ENCODE measurements around the gene S100A5. TPM values are rescaled to one million over a fixed set of nuclear protein-coding genes. Genes with fewer than 3 reads are reported as not detected.

Gene S100A5
- total RNA-seq, 2 experiments from 2014 or later, result 1.2 to 1.6 TPM

DNA sequence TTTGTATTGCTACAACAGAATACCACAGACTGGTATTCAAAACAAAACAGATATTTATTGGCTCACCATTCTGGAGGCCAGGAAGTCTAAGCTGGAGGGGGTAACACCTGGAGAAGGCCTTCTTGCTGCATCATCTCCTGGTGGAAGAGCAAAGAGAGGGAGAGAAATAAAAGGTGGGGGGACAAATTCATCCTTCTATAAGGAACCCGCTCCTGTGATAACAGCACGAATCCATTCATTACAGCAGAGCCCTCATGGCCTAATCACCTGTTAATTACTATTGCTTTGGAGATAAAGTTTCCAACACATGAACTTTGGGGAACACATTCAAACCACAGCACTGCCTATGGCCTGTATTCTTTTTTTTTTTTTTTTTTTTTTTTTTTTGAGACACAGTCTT lies 19.5 kb upstream of the S100A5 start:
- no peaks in the 10 kb centered on the region for H3K9me3 Mint-ChIP-seq
- no peak overlapping the region for H3K27ac Mint-ChIP-seq

DNA sequence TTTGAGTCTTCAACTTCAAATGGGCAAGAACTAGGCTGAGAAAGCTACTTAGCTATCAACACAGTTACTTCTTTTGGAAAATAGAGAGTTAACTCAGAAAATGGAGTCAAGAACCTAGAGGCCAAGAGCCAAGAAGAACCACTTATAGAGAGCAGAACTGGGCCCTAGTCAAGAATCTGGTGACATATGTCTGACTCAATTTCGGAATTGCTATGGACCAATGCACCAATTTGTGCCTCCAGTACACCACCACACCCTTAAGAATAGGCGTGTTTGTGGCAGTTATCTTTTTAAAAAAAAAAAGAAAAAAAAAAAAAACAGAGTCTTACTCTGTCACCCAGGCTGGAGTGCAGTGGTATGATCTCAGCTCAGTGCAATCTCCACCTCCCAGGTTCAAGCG lies 17.1 kb upstream of the S100A5 start:
- no peak overlapping the region for H3K27ac Mint-ChIP-seq

More for the DNA sequence above, 19.5 kb upstream of the S100A5 start:
- Mint-ChIP-seq H3K4me3 (no peak overlapping the region), H3K36me3 (no peaks in the 10 kb centered on the region), H3K27me3 (no peaks in the 10 kb centered on the region), H3K4me1 (peaks cover under 1% of the 10 kb centered on the region)
- DNase-seq, result no peak

GRCh38 chr1:153556348-153556747 lies 15.6 kb upstream of the S100A5 start:
- no peaks in the 10 kb centered on the region for H3K36me3 Mint-ChIP-seq
- H3K4me1 Mint-ChIP-seq, result no peaks in the 10 kb centered on the region
- no peak overlapping the region for H3K4me3 Mint-ChIP-seq

More for the DNA sequence above, 17.1 kb upstream of the S100A5 start:
- no peak for DNase-seq
- Mint-ChIP-seq H3K27me3 (no peaks in the 10 kb centered on the region), H3K4me3 (no peak overlapping the region), H3K36me3 (no peaks in the 10 kb centered on the region), H3K4me1 (no peaks in the 10 kb centered on the region), H3K9me3 (no peaks in the 10 kb centered on the region)

DNA sequence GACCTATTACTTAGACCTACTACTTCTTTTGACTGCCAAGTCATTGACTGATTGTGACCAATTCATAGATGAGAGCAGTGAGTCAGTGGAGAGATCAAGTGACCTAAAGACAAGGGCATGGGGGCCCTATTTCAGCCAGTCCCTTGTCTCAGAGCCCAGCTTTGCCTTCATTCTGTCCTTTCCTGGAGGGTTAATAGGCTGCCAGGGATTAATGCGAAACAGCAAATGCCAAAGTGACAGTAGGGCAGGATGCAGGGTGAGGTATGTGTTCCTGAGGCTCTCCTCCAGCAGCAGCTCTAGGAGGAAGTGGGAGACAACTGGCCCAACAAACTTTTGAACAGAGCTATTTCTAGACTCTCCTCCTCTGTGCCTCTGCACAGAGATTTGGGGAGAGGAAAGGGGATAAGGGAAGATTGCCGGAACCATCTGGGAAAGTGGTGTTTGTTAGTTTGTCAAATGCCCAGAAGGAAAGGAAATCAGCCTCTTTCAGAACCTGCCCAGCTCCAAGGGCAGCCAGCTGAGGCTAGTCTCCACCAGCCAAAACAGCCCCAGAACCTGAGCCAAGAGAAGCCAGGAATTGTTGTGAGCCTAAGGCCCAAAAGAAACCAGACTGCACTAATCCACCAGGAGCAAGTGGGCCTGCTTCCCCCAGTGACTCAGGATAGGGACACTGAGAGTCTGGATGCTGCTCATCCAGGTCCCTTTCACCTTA lies 13.3 kb upstream of the S100A5 start:
- Mint-ChIP-seq H3K4me3 (no peak overlapping the region), H3K36me3 (no peaks in the 10 kb centered on the region), H3K4me1 (peaks cover 5% of the 10 kb centered on the region), H3K27ac (peak overlapping the region; percentile 16), H3K27me3 (no peaks in the 10 kb centered on the region), H3K9me3 (no peaks in the 10 kb centered on the region)
- DNase-seq, result no peak

More at GRCh38 chr1:153556348-153556747, 15.6 kb upstream of the S100A5 start:
- no peak for DNase-seq
- Mint-ChIP-seq H3K9me3 (no peaks in the 10 kb centered on the region), H3K27ac (no peak overlapping the region), H3K27me3 (no peaks in the 10 kb centered on the region)

DNA sequence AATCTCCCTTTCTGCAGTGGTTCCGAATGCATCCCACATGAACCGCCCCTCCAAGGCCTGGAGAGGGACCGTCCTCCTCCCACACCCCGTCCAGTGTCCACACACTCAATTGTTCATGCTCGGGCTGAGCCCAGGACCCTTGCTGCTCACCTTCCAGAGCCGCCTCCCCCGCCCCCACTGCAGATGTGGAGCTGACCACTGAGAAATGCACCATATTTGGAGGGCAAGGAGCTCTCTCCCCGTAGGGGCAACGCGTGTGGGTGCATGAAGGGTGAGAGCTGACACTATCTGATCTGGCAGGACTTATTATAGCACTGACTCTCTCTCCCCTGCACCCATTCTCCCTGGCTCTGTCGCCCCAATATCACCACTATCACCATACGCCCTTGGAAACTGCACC lies 12.4 kb upstream of the S100A5 start:
- Mint-ChIP-seq H3K27me3 (no peaks in the 10 kb centered on the region), H3K4me3 (no peak overlapping the region), H3K4me1 (peaks cover 10% of the 10 kb centered on the region), H3K36me3 (no peaks in the 10 kb centered on the region), H3K27ac (no peak overlapping the region), H3K9me3 (no peaks in the 10 kb centered on the region)
- DNase-seq, result no peak

GRCh38 chr1:153552335-153552734 lies 11.6 kb upstream of the S100A5 start:
- Mint-ChIP-seq H3K36me3 (no peaks in the 10 kb centered on the region), H3K4me3 (no peak overlapping the region), H3K27me3 (no peaks in the 10 kb centered on the region), H3K4me1 (peaks cover 10% of the 10 kb centered on the region), H3K9me3 (no peaks in the 10 kb centered on the region), H3K27ac (no peak overlapping the region)
- no peak for DNase-seq

GRCh38 chr1:153550827-153551500 lies 10.2 kb upstream of the S100A5 start:
- no peaks in the 10 kb centered on the region for H3K27me3 Mint-ChIP-seq
- no peaks in the 10 kb centered on the region for H3K9me3 Mint-ChIP-seq
- peaks cover 15% of the 10 kb centered on the region for H3K4me1 Mint-ChIP-seq
- H3K27ac Mint-ChIP-seq, result no peak overlapping the region
- no peaks in the 10 kb centered on the region for H3K36me3 Mint-ChIP-seq
- DNase-seq, result no peak
- no peak overlapping the region for H3K4me3 Mint-ChIP-seq

GRCh38 chr1:153550398-153550758 lies 9.6 kb upstream of the S100A5 start:
- no peak overlapping the region for H3K4me3 Mint-ChIP-seq
- peaks cover 21% of the 10 kb centered on the region for H3K4me1 Mint-ChIP-seq
- no peak for DNase-seq
- no peaks in the 10 kb centered on the region for H3K36me3 Mint-ChIP-seq
- H3K9me3 Mint-ChIP-seq, result no peaks in the 10 kb centered on the region
- H3K27ac Mint-ChIP-seq, result no peak overlapping the region
- H3K27me3 Mint-ChIP-seq, result no peaks in the 10 kb centered on the region

GRCh38 chr1:153549741-153550397 lies 9.1 kb upstream of the S100A5 start:
- DNase-seq, result no peak
- Mint-ChIP-seq H3K4me3 (no peak overlapping the region), H3K36me3 (peaks cover under 1% of the 10 kb centered on the region), H3K9me3 (no peaks in the 10 kb centered on the region), H3K27me3 (no peaks in the 10 kb centered on the region), H3K27ac (no peak overlapping the region), H3K4me1 (peaks cover 26% of the 10 kb centered on the region)

GRCh38 chr1:153548722-153549688 lies 8.3 kb upstream of the S100A5 start, which contains the start of gene S100A3:
TSS of gene S100A3 (minus strand) at chr1:153549258. CDS start at chr1:153548485, 773 bp downstream.
- H3K4me3 Mint-ChIP-seq, result no peak within 1 kb of the TSS
- no peak for DNase-seq
- no peaks in the 10 kb centered on the region for H3K27me3 Mint-ChIP-seq
- peaks cover 33% of the 10 kb centered on the region for H3K4me1 Mint-ChIP-seq
- H3K27ac Mint-ChIP-seq, result no peak within 1 kb of the TSS
- H3K9me3 Mint-ChIP-seq, result peaks cover 2% of the 10 kb centered on the region
- H3K36me3 Mint-ChIP-seq, result peaks cover 8% of the 10 kb centered on the region

DNA sequence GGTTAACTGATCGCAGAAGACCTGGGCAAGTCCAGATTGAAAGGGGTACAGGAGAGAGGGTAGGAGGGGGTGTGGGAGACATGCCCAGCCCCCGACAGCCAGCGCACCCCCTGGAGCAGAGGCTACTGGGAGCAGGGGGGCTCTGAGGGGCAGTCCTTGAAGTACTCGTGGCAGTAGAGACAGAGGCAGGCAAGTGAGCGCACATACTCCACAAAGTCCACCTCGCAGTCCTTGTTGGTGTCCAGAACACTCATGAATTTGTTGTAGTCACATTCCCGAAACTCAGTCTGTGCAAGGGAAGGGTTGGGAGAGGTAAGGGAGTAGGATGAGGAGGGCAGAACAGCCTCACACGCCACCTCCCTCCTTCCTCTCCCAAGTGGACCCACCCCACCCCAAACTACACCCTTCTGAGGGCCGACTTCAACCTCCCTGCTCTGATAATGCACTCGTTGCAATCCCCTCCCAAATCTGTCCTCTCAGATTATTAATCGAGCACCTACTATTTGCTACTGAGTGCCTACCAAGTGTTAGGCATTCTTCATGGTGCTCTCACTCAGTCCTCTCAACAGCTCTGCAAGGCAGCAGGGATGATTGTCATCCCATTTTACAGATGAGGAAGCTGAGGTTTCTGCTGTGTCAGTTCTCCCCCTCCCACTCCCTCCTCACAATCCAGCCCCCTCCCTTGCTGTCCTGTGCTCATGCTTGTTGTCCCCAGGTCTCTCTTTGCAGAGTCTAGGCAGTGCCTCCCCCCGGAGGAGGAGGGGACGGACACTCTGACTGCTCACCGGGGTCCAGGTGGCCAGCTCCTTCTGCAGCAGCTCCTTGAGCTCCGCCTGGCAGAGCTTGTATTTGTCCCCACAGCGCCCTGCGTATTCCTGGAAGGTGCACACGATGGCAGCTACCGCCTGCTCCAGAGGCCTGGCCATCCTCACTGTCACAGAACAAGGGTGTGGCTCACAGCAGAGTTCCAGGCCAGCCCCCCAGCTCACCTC lies 7.1 kb upstream of the S100A5 start:
- H3K36me3 Mint-ChIP-seq, result peaks cover 19% of the 10 kb centered on the region

GRCh38 chr1:153546796-153547559 lies 6.2 kb upstream of the S100A5 start:
- Mint-ChIP-seq H3K27me3 (no peaks in the 10 kb centered on the region), H3K36me3 (peaks cover 22% of the 10 kb centered on the region), H3K9me3 (peaks cover 2% of the 10 kb centered on the region), H3K4me3 (no peak overlapping the region), H3K4me1 (peaks cover 52% of the 10 kb centered on the region), H3K27ac (no peak overlapping the region)
- DNase-seq, result no peak

More for the DNA sequence above, 7.1 kb upstream of the S100A5 start:
- no peak overlapping the region for H3K4me3 Mint-ChIP-seq
- H3K27ac Mint-ChIP-seq, result no peak overlapping the region
- no peak for DNase-seq
- peaks cover 2% of the 10 kb centered on the region for H3K9me3 Mint-ChIP-seq
- H3K27me3 Mint-ChIP-seq, result no peaks in the 10 kb centered on the region
- peaks cover 44% of the 10 kb centered on the region for H3K4me1 Mint-ChIP-seq

GRCh38 chr1:153546371-153546770 lies 5.6 kb upstream of the S100A5 start:
- peaks cover 58% of the 10 kb centered on the region for H3K4me1 Mint-ChIP-seq
- H3K36me3 Mint-ChIP-seq, result peaks cover 22% of the 10 kb centered on the region
- H3K4me3 Mint-ChIP-seq, result no peak overlapping the region
- peak overlapping the region; percentile 98 for H3K27ac Mint-ChIP-seq
- H3K9me3 Mint-ChIP-seq, result peaks cover 2% of the 10 kb centered on the region
- DNase-seq, result no peak
- no peaks in the 10 kb centered on the region for H3K27me3 Mint-ChIP-seq
